Keratinocyte (primary cell): Measurements from ENCODE around the gene MMP23B.

Experiments
- CTCF ChIP-seq, 3 experiments: IDR thresholded peaks in 1 of 3; conservative IDR thresholded peaks in 1 of 3; optimal IDR thresholded peaks in 1 of 3; 2 replicates in 2 of 3; 3 replicates in 1 of 3; pipeline versions ENCODE3 to v1.5.1; 2011; ENCODE audit warnings: low read length in 3 of 3, mild to moderate bottlenecking in 3 of 3, moderate library complexity in 2 of 3, control low read depth in 1 of 3, inconsistent platforms in 1 of 3; ENCODE audit not compliant: insufficient read depth in 2 of 3; ENCODE audit errors: extremely low read depth in 1 of 3
- EZH2 ChIP-seq: IDR thresholded peaks from one replicate; pipeline ENCODE4 v1.6.1; 2012; ENCODE audit warnings: inconsistent platforms, mild to moderate bottlenecking, low read length, moderate library complexity

GRCh38 chr1:1612104-1612400 is 19.9 kb upstream of the MMP23B start:
- TF ChIP-seq CTCF (optimal IDR thresholded peaks at IDR 0.05 in 1 of 3, IDR thresholded peaks at IDR 0.05 in 1 of 3, conservative IDR thresholded peaks at IDR 0.05 in 1 of 3; ENCODE audit: extremely low read depth in 1 of 3, insufficient read depth in 2 of 3, low read length in 3 of 3) (no peak), EZH2 (no peak)
